PC-9 (cell line): ENCODE measurements around the gene BTLA. TPM values are rescaled to one million over a fixed set of nuclear protein-coding genes. Genes with fewer than 3 reads are reported as not detected.

Source experiments
- BruUV-seq: library from RNA; stranded (reverse); fragments of 400-500 nt; replicated peaks from 2 replicates; lab custom pipeline; 2021; lab: Mats Ljungman, UMichigan
- CTCF ChIA-PET: fragments of 300-600 bp; sonication (Branson Sonifier 250); formaldehyde crosslinking; loops from one replicate; lab custom pipeline; 2022; ENCODE audit warnings: antibody characterized with exemption; lab: Charles Lee
- POLR2A ChIA-PET: fragments of 300-600 bp; sonication (Branson Sonifier 250); formaldehyde crosslinking; loops from one replicate; lab custom pipeline; 2022; ENCODE audit warnings: antibody characterized with exemption; ENCODE audit not compliant: unreplicated experiment; lab: Charles Lee
- DNase-seq, 2 experiments: peaks; one replicate each; pipeline versions ENCODE4 v3.0.0 to v3.0.0-alpha.2; 2015 to 2022; ENCODE audit warnings: mixed read lengths in 1 of 2
- H2AFZ ChIP-seq: fragments of 200-600 bp; sonication (generic); 2 replicates; pipeline ENCODE4 v1.8.1; 2017; ENCODE audit warnings: antibody characterized with exemption
- H3F3A ChIP-seq: fragments of 200-600 bp; sonication (generic); 2 replicates; pipeline ENCODE4 v1.8.1; 2017; ENCODE audit warnings: antibody characterized with exemption, mild to moderate bottlenecking, low read depth; ENCODE audit not compliant: insufficient read depth
- H3K27ac ChIP-seq: fragments of 200-600 bp; sonication (generic); 2 replicates; pipeline ENCODE4 v1.6.1; 2016; ENCODE audit warnings: mixed run types
- H3K27me3 ChIP-seq: fragments of 200-600 bp; sonication (generic); 2 replicates; pipeline ENCODE4 v1.6.1; 2016; ENCODE audit warnings: low read depth, mixed run types; ENCODE audit not compliant: insufficient read depth
- H3K36me3 ChIP-seq: fragments of 200-600 bp; sonication (generic); 2 replicates; pipeline ENCODE4 v1.6.1; 2016; ENCODE audit warnings: low read depth, mixed run types
- H3K4me1 ChIP-seq: fragments of 200-600 bp; sonication (generic); replicated peaks from 2 replicates; pipeline ENCODE4 v1.6.1; 2016; ENCODE audit warnings: mixed run types; ENCODE audit not compliant: insufficient read depth
- H3K4me2 ChIP-seq: fragments of 200-600 bp; sonication (generic); 2 replicates; pipeline ENCODE4 v1.6.1; 2017; ENCODE audit warnings: mixed run types
- H3K4me3 ChIP-seq: fragments of 200-600 bp; sonication (generic); 2 replicates; pipeline ENCODE4 v1.6.1; 2016; ENCODE audit warnings: mixed run types
- H3K79me2 ChIP-seq: fragments of 200-600 bp; sonication (generic); 2 replicates; pipeline ENCODE4 v1.6.1; 2017; ENCODE audit warnings: low read depth, mixed run types
- H3K9me2 ChIP-seq: fragments of 200-600 bp; sonication (generic); 2 replicates; pipeline ENCODE4 v1.8.1; 2017; ENCODE audit warnings: mild to moderate bottlenecking; ENCODE audit not compliant: insufficient read depth
- H3K9me3 ChIP-seq: fragments of 200-600 bp; sonication (generic); 2 replicates; pipeline ENCODE4 v1.8.1; 2016; ENCODE audit warnings: low read depth; ENCODE audit not compliant: insufficient read depth
- H4K20me1 ChIP-seq: fragments of 200-600 bp; sonication (generic); 2 replicates; pipeline ENCODE4 v1.8.1; 2017; ENCODE audit not compliant: insufficient read depth
- EZH2 ChIP-seq: fragments of 200-600 bp; sonication (generic); IDR thresholded peaks from 2 replicates; pipeline ENCODE4 v1.8.0; 2017; ENCODE audit warnings: antibody characterized with exemption, low read depth
- intact Hi-C: fragments of 100-400 bp; cut with micrococcal nuclease; formaldehyde crosslinking; loops from one replicate; pipeline ENCODE4 v1.10.0; 2022; ENCODE audit not compliant: unreplicated experiment
- total RNA-seq: library from RNA; stranded (reverse); gene quantifications from 2 replicates; pipeline ENCODE4 v1.2.3, GENCODE V29; 2021
- TF ChIP-seq, protein P1 (sequence below): fragments of 200-600 bp; sonication (generic); conservative IDR thresholded peaks from 2 replicates; pipeline ENCODE4 v1.6.1; 2017; ENCODE audit warnings: mixed run types, antibody characterized with exemption, mild to moderate bottlenecking, moderate library complexity

The BTLA gene
- total RNA-seq, 1 experiment from 2014 or later = not detected

DNA sequence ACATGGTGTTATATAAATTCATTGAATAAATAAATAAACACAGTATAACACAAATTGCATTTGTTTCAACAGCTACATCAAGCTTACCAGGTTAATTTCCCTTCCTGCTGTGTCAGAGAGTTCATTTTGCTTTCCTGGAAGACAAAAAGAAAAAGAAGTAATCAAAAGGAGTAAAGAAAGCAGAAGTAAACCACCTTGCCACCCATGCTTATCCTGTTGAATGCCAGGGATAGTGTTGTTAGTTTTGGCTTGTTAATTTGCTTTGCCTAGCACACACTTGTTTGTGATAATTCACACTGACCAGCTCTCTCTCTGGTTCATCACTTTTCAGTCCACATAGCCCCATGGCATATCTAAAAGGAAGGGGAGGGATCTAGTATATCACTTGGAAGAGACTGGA, 29.6 kb downstream of the BTLA start:
- H3K79me2 ChIP-seq = no peaks in the 10 kb centered on the region
- ChIA-PET POLR2A (no interaction called here), CTCF (interaction anchor here (0.5 kb wide), 1 partner anchor 1028 kb away, joined by 4 read pairs; no protein-coding TSS in a partner anchor)
- DNase-seq = no peak
- no peak overlapping the region for H3K4me2 ChIP-seq
- H3K27ac ChIP-seq = no peak overlapping the region
- H3F3A ChIP-seq = no peaks in the 10 kb centered on the region
- no peaks in the 10 kb centered on the region for H3K36me3 ChIP-seq
- no peaks in the 10 kb centered on the region; the same call in 1 of the 2 replicates for H4K20me1 ChIP-seq
- H3K9me3 ChIP-seq = no peaks in the 10 kb centered on the region
- H3K4me3 ChIP-seq = no peak overlapping the region
- no peaks in the 10 kb centered on the region for H3K9me2 ChIP-seq
- H2AFZ ChIP-seq = no peak overlapping the region
- no peaks in the 10 kb centered on the region for H3K27me3 ChIP-seq
- intact Hi-C loops = no loop called here
- BruUV-seq = no TSS peak
- no peaks in the 10 kb centered on the region for H3K4me1 ChIP-seq
- TF ChIP-seq, protein P1, sequence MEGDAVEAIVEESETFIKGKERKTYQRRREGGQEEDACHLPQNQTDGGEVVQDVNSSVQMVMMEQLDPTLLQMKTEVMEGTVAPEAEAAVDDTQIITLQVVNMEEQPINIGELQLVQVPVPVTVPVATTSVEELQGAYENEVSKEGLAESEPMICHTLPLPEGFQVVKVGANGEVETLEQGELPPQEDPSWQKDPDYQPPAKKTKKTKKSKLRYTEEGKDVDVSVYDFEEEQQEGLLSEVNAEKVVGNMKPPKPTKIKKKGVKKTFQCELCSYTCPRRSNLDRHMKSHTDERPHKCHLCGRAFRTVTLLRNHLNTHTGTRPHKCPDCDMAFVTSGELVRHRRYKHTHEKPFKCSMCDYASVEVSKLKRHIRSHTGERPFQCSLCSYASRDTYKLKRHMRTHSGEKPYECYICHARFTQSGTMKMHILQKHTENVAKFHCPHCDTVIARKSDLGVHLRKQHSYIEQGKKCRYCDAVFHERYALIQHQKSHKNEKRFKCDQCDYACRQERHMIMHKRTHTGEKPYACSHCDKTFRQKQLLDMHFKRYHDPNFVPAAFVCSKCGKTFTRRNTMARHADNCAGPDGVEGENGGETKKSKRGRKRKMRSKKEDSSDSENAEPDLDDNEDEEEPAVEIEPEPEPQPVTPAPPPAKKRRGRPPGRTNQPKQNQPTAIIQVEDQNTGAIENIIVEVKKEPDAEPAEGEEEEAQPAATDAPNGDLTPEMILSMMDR = no peak
- no peak for TF ChIP-seq EZH2

DNA sequence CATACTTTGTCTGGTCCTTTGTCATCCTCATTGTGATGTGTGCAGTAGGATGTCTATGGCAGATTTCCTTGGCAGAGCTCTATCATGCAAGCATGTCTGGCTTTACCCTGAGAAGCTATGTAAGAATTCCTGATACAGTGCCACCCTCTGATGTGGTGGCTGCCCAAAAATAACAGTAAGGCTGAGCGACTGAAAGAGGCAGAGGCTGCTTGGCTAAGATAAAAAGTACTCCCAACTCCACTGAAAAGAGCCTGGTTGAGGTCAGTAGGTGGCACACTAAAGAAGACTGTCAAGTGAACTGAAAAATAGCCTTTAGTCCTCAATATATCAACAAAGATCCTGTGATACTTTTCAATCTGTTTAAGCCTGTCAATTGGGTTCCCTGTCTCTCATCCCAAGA, 31.7 kb downstream of the BTLA start:
- no peaks in the 10 kb centered on the region for H3K9me3 ChIP-seq
- no peak overlapping the region for H3K4me3 ChIP-seq
- CTCF ChIA-PET = no interaction called here
- H3F3A ChIP-seq = no peaks in the 10 kb centered on the region
- H3K27ac ChIP-seq = no peak overlapping the region
- H3K4me1 ChIP-seq = no peaks in the 10 kb centered on the region
- no peak for DNase-seq
- H3K4me2 ChIP-seq = no peak overlapping the region
- intact Hi-C loops = no loop called here
- no TSS peak for BruUV-seq
- no peaks in the 10 kb centered on the region for H3K79me2 ChIP-seq
- POLR2A ChIA-PET = no interaction called here
- H3K36me3 ChIP-seq = no peaks in the 10 kb centered on the region
- H2AFZ ChIP-seq = no peak overlapping the region
- H3K9me2 ChIP-seq = no peaks in the 10 kb centered on the region
- no peaks in the 10 kb centered on the region; the same call in 1 of the 2 replicates for H4K20me1 ChIP-seq
- no peaks in the 10 kb centered on the region for H3K27me3 ChIP-seq
- TF ChIP-seq, protein P1 = no peak
- TF ChIP-seq EZH2 = no peak

DNA sequence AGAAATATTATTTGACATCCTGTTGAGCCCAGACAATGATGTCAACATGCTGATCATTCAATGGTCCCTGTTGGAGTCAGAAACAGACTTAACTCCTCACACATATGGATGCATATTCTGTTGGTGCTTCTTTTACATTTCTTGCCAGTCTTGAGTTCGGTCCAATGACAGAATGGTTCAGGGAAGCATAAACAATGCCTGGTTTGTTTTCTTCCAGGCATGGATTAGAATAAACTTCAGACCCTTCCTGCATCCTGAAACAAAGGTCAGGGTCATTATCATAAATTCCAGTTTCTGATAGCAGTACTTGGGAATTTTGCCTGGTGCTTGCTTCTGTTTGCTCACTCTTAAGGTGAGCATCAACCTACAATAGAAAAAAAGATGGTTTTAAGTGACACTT, 33.3 kb downstream of the BTLA start:
- Histone ChIP-seq H3K4me2 (no peak overlapping the region), H3K27me3 (no peaks in the 10 kb centered on the region), H3K36me3 (no peaks in the 10 kb centered on the region), H3K27ac (no peak overlapping the region), H3K9me3 (no peaks in the 10 kb centered on the region), H3K9me2 (no peaks in the 10 kb centered on the region), H2AFZ (no peak overlapping the region), H3K4me1 (no peaks in the 10 kb centered on the region), H3K4me3 (no peak overlapping the region), H4K20me1 (no peaks in the 10 kb centered on the region; the same call in 1 of the 2 replicates), H3K79me2 (no peaks in the 10 kb centered on the region), H3F3A (no peaks in the 10 kb centered on the region)
- no TSS peak for BruUV-seq
- TF ChIP-seq, protein P1 = no peak
- TF ChIP-seq EZH2 = no peak
- no peak for DNase-seq
- ChIA-PET CTCF (no interaction called here), POLR2A (no interaction called here)
- intact Hi-C loops = no loop called here
